GM12878 (cell line): ENCODE data around the gene GIMAP1. TPM values are rescaled to one million over a fixed set of nuclear protein-coding genes. Genes with fewer than 3 reads are reported as not detected.

Experiments
- ATAC-seq: fragments of 200-7000 bp; cut with Tn5 transposase; 3 replicates; pipeline ENCODE4 v1.9.1; 2020; ENCODE audit warnings: mild to moderate bottlenecking, moderate library complexity
- BruUV-seq: library from RNA; stranded (reverse); fragments of 400-500 nt; replicated peaks from 2 replicates; lab custom pipeline; 2021; lab: Mats Ljungman, UMichigan
- CTCF ChIA-PET: fragments of 300-600 bp; sonication (Branson Sonifier 250); formaldehyde crosslinking; extraction: SDS; loops from one replicate; lab custom pipeline; 2021; ENCODE audit warnings: inconsistent platforms; lab: Yijun Ruan, JAX
- POLR2A ChIA-PET: fragments of 350-600 bp; formaldehyde crosslinking; extraction: SDS; loops from one replicate; lab custom pipeline; 2021; ENCODE audit warnings: inconsistent platforms; lab: Charles Lee
- RAD21 ChIA-PET: fragments of 300-600 bp; sonication (Branson Sonifier 250); formaldehyde crosslinking; loops from one replicate; lab custom pipeline; 2023; ENCODE audit warnings: antibody characterized with exemption; ENCODE audit not compliant: unreplicated experiment; lab: Charles Lee
- SMC1A ChIA-PET: fragments of 300-600 bp; sonication (Branson Sonifier 250); formaldehyde crosslinking; loops from one replicate; lab custom pipeline; 2023; ENCODE audit not compliant: unreplicated experiment, uncharacterized antibody; lab: Charles Lee
- DNase-seq: peaks from one replicate; pipeline ENCODE4 v3.0.0-alpha.2; 2011; ENCODE audit warnings: low read depth, low spot score
- FAIRE-seq: peaks from 3 replicates; lab custom pipeline; 2011; peaks lifted over from hg19 to GRCh38; lab: Jason Lieb, UNC
- H2AFZ ChIP-seq: 2 replicates; pipeline ENCODE4 v1.6.0; 2011; ENCODE audit warnings: low read depth, low read length, control low read depth; ENCODE audit not compliant: control insufficient read depth
- H3K27ac ChIP-seq: 2 replicates; pipeline ENCODE4 v1.5.1; 2011; ENCODE audit warnings: control low read depth; ENCODE audit not compliant: control insufficient read depth, insufficient read depth
- H3K27me3 ChIP-seq, 2 experiments: replicated peaks in 1 of 2; 2 replicates each; pipeline versions ENCODE4 v1.6.0 to v1.6.1; 2011; ENCODE audit warnings: low read length in 1 of 2; ENCODE audit not compliant: control insufficient read depth in 2 of 2, insufficient read depth in 2 of 2
- H3K36me3 ChIP-seq, 2 experiments: 2 replicates each; pipeline ENCODE4 v1.5.1; 2011; ENCODE audit warnings: low read length in 1 of 2; ENCODE audit not compliant: control insufficient read depth in 2 of 2, insufficient read depth in 2 of 2
- H3K4me1 ChIP-seq: 2 replicates; pipeline ENCODE4 v1.6.1; 2011; ENCODE audit warnings: mild to moderate bottlenecking, low read length, moderate library complexity, mixed read lengths; ENCODE audit not compliant: control insufficient read depth, insufficient read depth
- H3K4me2 ChIP-seq: 2 replicates; pipeline ENCODE4 v1.6.0; 2011; ENCODE audit warnings: control low read depth; ENCODE audit not compliant: control insufficient read depth, insufficient read depth
- H3K4me3 ChIP-seq: fragments of 200-600 bp; sonication (generic); 2 replicates; pipeline ENCODE4 v1.5.1; 2016
- H3K79me2 ChIP-seq: 2 replicates; pipeline ENCODE4 v1.6.0; 2011; ENCODE audit warnings: low read length; ENCODE audit not compliant: control insufficient read depth, insufficient read depth
- H3K9ac ChIP-seq: 2 replicates; pipeline ENCODE4 v1.8.0; 2011; ENCODE audit warnings: low read length, control low read depth, mixed read lengths; ENCODE audit not compliant: control insufficient read depth, insufficient read depth
- H3K9me3 ChIP-seq: replicated peaks from 3 replicates; pipeline ENCODE4 v1.5.1; 2011; ENCODE audit warnings: mild to moderate bottlenecking, low read length; ENCODE audit not compliant: control insufficient read depth, insufficient read depth
- H4K20me1 ChIP-seq: 2 replicates; pipeline ENCODE4 v1.6.0; 2011; ENCODE audit not compliant: control insufficient read depth, insufficient read depth
- ASH2L ChIP-seq: fragments of 300-600, 200-600 bp; sonication (generic); IDR thresholded peaks from 2 replicates; pipeline ENCODE4 v1.6.1; 2017; ENCODE audit warnings: low read depth, mild to moderate bottlenecking, borderline replicate concordance
- BACH1 ChIP-seq: fragments of 450-650 bp; IDR thresholded peaks from 2 replicates; pipeline ENCODE4 v1.6.1; 2017; ENCODE audit warnings: mild to moderate bottlenecking, borderline replicate concordance
- IRF4 ChIP-seq: IDR thresholded peaks from 2 replicates; pipeline ENCODE4 v1.6.1; 2011; ENCODE audit warnings: low read depth, low read length
- KLF5 ChIP-seq: fragments of 450-650 bp; IDR thresholded peaks from 2 replicates; pipeline ENCODE4 v1.6.1; 2014; ENCODE audit warnings: mild to moderate bottlenecking; ENCODE audit not compliant: partially characterized antibody
- NFIC ChIP-seq: IDR thresholded peaks from 2 replicates; pipeline ENCODE4 v1.6.1; 2012; ENCODE audit warnings: low read depth, mild to moderate bottlenecking, inconsistent platforms, low read length, moderate library complexity
- TCF7 ChIP-seq: IDR thresholded peaks from 2 replicates; pipeline ENCODE4 v1.6.1; 2014; ENCODE audit warnings: antibody characterized with exemption, borderline replicate concordance
- YBX1 ChIP-seq: fragments of 450-650 bp; IDR thresholded peaks from 2 replicates; pipeline ENCODE4 v1.6.1; 2016; ENCODE audit warnings: antibody characterized with exemption
- WGBS: methylation state at CpG from one replicate; pipeline ENCODE4 v1.1.6; 2016; ENCODE audit warnings: low lambda C conversion rate; ENCODE audit not compliant: insufficient replicate concordance, insufficient coverage; ENCODE audit errors: missing lambda C conversion rate; 5-methylcytosine and 5-hydroxymethylcytosine counted together
- in situ Hi-C: fragments of 300-500 bp; cut with MboI; formaldehyde crosslinking; loops from 9 replicates; pipeline ENCODE4 v1.14.3; 2018; ENCODE audit warnings: mixed read lengths
- intact Hi-C: fragments of 100-400 bp; cut with micrococcal nuclease; formaldehyde crosslinking; loops from one replicate; pipeline ENCODE4 v1.14.2; 2022; ENCODE audit not compliant: unreplicated experiment
- polyA plus RNA-seq, 11 experiments: library from polyadenylated mRNA; depleted of rRNA in 4 of 11; unstranded in 6 of 11; stranded (reverse) in 5 of 11; fragments of >200 nt; fragmentation: Nextera tagmentation in 4 of 11; fragmentation: Illumina TruSeq in 1 of 11; extraction: Ambion mirVana in 4 of 11; extraction: Trizol in 1 of 11; gene quantifications; 1 replicate in 1 of 11; 2 replicates in 10 of 11; pipeline versions ENCODE4 v1.2.1 to v1.2.3, GENCODE V29; 2011 to 2016; ENCODE audit warnings: inconsistent platforms in 2 of 11, missing spikeins in 2 of 11, low read depth in 1 of 11
- total RNA-seq, 4 experiments: library from RNA; depleted of rRNA in 3 of 4; stranded (reverse); fragments of >200 nt in 3 of 4; fragmentation: Illumina TruSeq in 1 of 4; extraction: Trizol in 1 of 4; gene quantifications; 2 replicates each; pipeline versions ENCODE4 v1.2.1 to v1.2.3, GENCODE V29; 2013 to 2021
- TF ChIP-seq, protein P1 (sequence below): IDR thresholded peaks from 2 replicates; pipeline ENCODE4 v1.6.1; 2012; ENCODE audit warnings: low read length, inconsistent platforms
- TF ChIP-seq, protein P2 (sequence below): fragments of 450-650 bp; formaldehyde crosslinking; IDR thresholded peaks from 2 replicates; pipeline ENCODE4 v1.4.0; 2020; ENCODE audit warnings: mild to moderate bottlenecking, moderate library complexity
- TF ChIP-seq, protein P3 (sequence below): fragments of 450-650 bp; IDR thresholded peaks from 2 replicates; pipeline ENCODE4 v1.6.1; 2018; ENCODE audit warnings: borderline replicate concordance, mild to moderate bottlenecking; ENCODE audit not compliant: partially characterized antibody

GIMAP1 gene
- total and polyA plus RNA-seq, 10 of the 15 experiments (the other 5 are each of a cell fraction or from before 2014, with no cell fraction given): 0.16 to 1.9 (median 1.1) TPM

DNA sequence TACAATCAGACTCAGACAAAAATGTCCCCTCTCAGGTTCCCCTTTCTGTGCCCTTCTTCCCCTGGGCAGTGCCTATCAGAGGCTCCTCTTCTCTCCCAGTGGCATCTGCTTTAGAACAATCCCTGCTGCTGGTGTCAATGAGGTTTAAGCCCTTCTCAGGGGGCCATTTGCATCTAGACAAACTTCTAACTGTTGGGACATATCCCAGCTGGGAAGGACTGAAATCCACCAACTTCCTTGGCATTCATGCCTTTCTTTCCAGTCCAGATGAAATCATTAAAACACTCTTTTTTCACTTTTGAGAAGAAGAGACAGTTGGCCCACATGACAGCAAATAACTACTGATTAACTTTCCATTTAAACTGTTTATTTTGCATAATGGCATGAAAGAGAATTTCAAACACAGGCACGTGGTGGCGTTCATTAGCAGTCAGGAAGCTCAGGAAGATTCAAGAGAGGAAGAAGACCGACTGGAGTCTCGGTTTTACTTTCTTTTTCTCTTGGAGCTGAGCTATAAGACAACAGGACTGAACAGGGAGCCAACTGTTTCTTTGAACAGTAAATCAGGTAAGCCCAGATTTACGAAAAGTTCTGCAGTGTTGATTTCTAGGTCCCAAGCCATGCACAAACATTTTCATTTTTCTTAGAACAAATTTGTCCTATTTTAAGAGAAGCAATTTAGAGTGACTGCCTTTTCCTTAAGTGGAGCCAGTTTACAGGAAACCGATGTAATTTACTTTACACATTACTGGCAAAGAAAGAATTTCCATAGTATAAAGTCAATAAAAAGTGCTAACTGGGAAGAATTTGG, 31.0 kb upstream of the GIMAP1 start, which contains the start of gene GIMAP2:
TSS of gene GIMAP2 (plus strand) at position 488 of the 811 bp plus-strand sequence. CDS start 1,354 bp downstream, outside the sequence.
- Histone ChIP-seq H3K27ac (peak within 1 kb of the TSS; percentile 91), H3K36me3 (peaks cover 6 to 19% of the 10 kb centered on the region in 2 experiments), H3K4me1 (peaks cover 7% of the 10 kb centered on the region; the same call in 1 of the 2 replicates), H2AFZ (peak within 1 kb of the TSS; percentile 87), H4K20me1 (no peaks in the 10 kb centered on the region), H3K27me3 (no peaks in the 10 kb centered on the region), H3K9me3 (peaks cover 21% of the 10 kb centered on the region), H3K79me2 (peaks cover 26% of the 10 kb centered on the region), H3K4me3 (peak within 1 kb of the TSS; percentile 89), H3K4me2 (peak within 1 kb of the TSS; percentile 98), H3K9ac (peak within 1 kb of the TSS; percentile 91)
- DNase-seq: no peak
- 1% methylated on average over 6 of the region's 6 CpGs for WGBS
- no TSS peak for BruUV-seq
- CTCF ChIA-PET: interaction anchor here (0.6 to 2.4 kb wide), 8 partner anchors 15 to 330 kb away, joined by 3 to 11 read pairs (median 5); no protein-coding TSS in a partner anchor
- in situ Hi-C loops: no loop called here
- peak; percentile 96 for ATAC-seq
- POLR2A ChIA-PET: interaction anchor here (0.5 to 3.5 kb wide), 8 partner anchors 10 to 61 kb away, joined by 3 to 27 read pairs (median 6); partner anchors contain the start of gene GIMAP1
- intact Hi-C loops: loop anchor here (1.0 to 5.0 kb wide), 3 partner anchors 17 to 233 kb away; partner anchors contain the start of gene GIMAP8
- RAD21 ChIA-PET: interaction anchor here (0.7 to 2.1 kb wide), 12 partner anchors 16 to 309 kb away, joined by 3 to 31 read pairs (median 4); partner anchors contain the start of genes GIMAP1 and GIMAP8
- FAIRE-seq: no peak
- SMC1A ChIA-PET: interaction anchor here (0.9 to 3.4 kb wide), 15 partner anchors 10 to 236 kb away, joined by 3 to 57 read pairs (median 6); partner anchors contain the start of gene GIMAP6
- TF ChIP-seq YBX1: no peak
- no peak; the same call in 1 of the 2 replicates for TF ChIP-seq TCF7
- no peak for TF ChIP-seq KLF5
- TF ChIP-seq, protein P1, sequence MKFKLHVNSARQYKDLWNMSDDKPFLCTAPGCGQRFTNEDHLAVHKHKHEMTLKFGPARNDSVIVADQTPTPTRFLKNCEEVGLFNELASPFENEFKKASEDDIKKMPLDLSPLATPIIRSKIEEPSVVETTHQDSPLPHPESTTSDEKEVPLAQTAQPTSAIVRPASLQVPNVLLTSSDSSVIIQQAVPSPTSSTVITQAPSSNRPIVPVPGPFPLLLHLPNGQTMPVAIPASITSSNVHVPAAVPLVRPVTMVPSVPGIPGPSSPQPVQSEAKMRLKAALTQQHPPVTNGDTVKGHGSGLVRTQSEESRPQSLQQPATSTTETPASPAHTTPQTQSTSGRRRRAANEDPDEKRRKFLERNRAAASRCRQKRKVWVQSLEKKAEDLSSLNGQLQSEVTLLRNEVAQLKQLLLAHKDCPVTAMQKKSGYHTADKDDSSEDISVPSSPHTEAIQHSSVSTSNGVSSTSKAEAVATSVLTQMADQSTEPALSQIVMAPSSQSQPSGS: peak; percentile 60
- TF ChIP-seq BACH1: no peak
- TF ChIP-seq, protein P2, sequence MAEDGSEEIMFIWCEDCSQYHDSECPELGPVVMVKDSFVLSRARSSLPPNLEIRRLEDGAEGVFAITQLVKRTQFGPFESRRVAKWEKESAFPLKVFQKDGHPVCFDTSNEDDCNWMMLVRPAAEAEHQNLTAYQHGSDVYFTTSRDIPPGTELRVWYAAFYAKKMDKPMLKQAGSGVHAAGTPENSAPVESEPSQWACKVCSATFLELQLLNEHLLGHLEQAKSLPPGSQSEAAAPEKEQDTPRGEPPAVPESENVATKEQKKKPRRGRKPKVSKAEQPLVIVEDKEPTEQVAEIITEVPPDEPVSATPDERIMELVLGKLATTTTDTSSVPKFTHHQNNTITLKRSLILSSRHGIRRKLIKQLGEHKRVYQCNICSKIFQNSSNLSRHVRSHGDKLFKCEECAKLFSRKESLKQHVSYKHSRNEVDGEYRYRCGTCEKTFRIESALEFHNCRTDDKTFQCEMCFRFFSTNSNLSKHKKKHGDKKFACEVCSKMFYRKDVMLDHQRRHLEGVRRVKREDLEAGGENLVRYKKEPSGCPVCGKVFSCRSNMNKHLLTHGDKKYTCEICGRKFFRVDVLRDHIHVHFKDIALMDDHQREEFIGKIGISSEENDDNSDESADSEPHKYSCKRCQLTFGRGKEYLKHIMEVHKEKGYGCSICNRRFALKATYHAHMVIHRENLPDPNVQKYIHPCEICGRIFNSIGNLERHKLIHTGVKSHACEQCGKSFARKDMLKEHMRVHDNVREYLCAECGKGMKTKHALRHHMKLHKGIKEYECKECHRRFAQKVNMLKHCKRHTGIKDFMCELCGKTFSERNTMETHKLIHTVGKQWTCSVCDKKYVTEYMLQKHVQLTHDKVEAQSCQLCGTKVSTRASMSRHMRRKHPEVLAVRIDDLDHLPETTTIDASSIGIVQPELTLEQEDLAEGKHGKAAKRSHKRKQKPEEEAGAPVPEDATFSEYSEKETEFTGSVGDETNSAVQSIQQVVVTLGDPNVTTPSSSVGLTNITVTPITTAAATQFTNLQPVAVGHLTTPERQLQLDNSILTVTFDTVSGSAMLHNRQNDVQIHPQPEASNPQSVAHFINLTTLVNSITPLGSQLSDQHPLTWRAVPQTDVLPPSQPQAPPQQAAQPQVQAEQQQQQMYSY (CRISPR knock-in tag): no peak
- TF ChIP-seq IRF4: peak; percentile 45; the same call in 1 of the 2 replicates
- TF ChIP-seq, protein P3, sequence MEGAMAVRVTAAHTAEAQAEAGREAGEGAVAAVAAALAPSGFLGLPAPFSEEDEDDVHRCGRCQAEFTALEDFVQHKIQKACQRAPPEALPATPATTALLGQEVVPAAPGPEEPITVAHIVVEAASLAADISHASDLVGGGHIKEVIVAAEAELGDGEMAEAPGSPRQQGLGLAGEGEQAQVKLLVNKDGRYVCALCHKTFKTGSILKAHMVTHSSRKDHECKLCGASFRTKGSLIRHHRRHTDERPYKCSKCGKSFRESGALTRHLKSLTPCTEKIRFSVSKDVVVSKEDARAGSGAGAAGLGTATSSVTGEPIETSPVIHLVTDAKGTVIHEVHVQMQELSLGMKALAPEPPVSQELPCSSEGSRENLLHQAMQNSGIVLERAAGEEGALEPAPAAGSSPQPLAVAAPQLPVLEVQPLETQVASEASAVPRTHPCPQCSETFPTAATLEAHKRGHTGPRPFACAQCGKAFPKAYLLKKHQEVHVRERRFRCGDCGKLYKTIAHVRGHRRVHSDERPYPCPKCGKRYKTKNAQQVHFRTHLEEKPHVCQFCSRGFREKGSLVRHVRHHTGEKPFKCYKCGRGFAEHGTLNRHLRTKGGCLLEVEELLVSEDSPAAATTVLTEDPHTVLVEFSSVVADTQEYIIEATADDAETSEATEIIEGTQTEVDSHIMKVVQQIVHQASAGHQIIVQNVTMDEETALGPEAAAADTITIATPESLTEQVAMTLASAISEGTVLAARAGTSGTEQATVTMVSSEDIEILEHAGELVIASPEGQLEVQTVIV: no peak
- TF ChIP-seq NFIC: no peak; the same call in none of the 2 replicates
- TF ChIP-seq ASH2L: 0 out of 2 replicates have a peak, but pooled peaks have one; percentile 78
